ENCODE measurements around the gene TLDC2.
"Not testable (repeated sequence)": the region's sequence is repeated elsewhere in the genome, so short reads cannot be mapped to it uniquely, and the experiment has no call there.

The TLDC2 gene

DNA sequence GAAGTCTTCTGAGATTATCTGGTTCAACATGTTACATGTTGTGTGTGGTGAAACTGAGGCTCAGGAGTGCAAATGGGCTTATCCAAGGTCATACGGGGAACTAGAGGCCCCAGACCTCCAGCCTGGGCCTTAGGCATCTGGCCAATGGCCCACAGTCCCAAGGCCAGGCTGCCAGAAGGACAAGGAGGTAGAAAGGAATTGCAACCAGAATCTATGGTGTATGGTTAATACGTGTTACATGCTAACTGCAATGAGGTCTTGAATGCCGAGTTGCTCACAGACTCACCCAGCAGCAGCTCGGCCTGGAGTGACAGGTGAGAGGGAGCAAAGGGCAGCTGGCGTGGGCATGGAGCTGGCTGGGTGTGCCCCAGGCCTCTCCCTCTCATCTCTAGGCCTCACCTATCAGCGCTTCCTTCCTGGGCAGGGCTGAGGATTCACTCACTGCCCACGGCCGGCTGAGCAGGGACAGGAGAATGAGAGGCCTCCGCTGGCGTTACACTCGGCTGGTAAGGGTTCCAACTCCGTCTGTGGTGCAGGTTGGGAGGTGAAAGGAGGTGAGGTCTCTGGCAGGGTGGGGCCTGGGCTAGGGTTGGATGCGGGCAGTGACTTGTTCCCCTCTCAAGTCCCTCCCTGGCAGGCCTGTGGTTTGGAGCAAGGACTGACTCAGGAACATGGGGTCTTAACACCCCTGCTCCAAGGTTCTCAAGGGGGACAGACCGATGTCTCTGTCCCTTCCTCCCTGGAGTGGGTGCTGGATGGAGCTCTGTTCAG lies at the start of gene TLDC2:
TSS of gene TLDC2 (plus strand) at position 437 of the 771 bp plus-strand sequence. CDS start at position 474, 37 bp downstream.
- DNase-seq: no peak

DNA sequence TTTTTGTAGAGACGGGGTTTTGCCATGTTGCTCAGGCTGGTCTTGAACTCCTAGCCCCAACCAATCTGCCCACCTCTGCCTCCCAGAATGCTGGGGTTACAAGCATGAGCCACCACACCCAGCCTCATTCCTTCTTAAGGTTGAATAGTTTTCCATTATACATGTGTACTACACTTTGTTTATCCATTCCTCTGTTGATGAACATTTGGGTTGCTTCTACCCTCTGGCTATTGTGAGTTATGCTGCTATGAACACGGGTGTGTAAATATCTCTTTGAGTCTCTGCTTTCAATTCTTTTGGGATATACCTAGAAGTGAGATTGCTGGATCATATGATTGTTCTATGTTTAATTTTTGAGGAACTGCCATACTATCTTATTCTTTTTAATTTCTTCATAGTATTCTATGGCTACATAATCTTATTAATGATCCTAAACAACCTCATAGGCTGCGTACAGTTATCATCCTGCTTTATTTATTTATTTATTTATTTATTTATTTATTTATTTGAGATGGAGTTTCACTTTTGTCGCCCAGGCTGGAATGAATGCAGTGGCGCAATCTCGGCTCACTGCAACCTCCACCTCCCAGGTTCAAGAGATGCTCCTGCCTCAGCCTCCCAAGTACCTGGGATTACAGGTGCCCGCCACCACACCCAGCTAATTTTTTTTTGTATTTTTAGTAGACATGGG lies 49.2 kb upstream of the TLDC2 start:
- no peak for DNase-seq

DNA sequence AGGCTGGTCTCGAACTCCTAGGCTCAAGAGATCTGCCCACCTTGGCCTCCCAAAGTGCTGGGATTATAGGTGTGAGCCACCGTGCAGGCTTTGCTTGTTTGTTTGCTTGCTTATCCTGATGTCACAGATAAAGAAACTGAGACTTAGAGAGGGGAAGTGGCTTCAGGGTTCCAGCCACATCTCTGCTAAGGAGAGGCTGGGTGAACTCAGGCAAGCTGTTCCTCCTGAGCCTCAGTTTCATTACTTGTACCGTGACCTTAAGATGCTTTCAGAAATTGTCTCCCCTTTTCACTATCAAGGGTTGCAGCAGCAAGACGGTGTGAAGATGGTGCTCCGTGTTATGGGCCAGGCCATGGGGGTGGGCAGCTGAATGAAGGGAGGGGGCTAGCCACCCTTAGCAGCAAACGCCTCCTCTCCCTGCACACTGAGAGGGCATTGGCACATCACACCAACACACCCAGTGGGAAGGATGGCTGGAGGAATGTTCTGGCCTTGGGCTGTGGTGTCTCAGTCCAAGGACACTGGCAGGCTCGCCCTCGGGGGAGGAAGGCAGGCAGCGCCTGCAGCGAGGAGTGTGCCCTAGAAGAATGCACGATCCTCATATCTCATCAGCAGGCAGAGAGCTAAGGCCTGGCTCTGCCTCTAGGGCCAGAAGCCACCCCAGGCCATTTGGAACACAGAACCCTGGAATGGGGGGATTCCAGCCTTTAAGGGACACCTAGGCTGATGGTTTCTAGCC lies 48.2 kb upstream of the TLDC2 start:
- DNase-seq: no peak

DNA sequence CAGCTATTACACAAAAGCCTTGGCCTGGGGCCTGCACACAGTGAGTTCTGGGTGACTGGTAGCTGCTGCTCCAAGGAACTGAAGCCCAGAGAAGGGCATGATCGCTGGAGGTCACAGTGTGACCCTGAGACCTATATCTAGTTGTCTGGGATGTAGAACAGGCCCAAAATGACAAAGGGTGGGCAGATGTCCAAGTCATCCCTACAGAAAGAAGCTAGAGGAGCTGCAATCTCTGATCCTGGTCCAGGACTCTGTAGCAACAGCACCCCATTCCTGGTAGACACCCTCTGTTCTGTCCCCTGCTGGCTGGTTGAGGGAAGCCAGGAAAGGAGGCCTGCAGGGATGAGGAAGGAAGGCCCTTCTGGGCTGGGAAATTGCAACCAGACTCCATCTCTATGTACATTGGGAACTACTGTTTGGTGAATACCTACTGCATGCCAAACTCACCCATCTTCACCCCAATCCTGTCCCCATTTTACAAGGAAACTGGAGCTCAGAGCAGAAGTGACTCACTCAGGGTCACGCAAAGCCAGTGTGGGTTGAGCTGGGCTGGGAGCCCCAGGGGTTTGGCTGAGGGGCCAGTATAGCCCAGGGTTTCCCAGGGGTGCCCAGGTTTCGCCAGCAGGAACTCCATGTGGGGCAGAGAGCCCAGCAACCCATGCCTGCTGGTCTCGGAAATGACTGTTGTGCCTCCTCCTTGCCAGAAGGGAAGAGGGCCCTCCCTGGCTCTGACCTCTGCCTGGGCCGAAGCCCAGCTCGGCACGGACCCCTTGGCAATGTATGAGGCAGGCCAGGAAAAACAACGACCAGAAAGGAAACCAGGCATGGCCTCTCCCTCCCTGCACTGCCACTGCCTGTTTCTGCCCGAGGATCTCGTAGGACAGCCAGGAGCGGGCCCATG lies 44.9 kb upstream of the TLDC2 start:
- no peak for DNase-seq

DNA sequence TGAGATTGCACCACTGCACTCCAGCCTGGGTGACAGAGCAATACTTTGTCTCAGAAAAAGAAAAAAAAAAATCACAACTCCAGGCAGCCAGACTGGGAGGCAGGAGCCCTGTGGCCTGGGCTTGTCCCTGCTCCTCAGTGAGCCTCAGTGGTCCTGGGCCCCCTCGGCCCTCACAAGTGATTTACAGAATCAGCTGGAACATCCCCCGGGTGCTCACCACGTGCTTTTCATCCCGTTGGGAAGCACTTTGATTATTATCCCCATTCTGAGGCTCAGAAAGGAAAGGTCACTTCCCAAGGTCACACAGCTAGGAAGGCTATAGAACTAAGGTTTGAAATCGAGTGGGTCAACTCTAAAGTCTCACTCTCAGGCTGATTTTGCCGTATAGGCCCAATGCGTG lies 43.1 kb upstream of the TLDC2 start:
- no peak for DNase-seq

DNA sequence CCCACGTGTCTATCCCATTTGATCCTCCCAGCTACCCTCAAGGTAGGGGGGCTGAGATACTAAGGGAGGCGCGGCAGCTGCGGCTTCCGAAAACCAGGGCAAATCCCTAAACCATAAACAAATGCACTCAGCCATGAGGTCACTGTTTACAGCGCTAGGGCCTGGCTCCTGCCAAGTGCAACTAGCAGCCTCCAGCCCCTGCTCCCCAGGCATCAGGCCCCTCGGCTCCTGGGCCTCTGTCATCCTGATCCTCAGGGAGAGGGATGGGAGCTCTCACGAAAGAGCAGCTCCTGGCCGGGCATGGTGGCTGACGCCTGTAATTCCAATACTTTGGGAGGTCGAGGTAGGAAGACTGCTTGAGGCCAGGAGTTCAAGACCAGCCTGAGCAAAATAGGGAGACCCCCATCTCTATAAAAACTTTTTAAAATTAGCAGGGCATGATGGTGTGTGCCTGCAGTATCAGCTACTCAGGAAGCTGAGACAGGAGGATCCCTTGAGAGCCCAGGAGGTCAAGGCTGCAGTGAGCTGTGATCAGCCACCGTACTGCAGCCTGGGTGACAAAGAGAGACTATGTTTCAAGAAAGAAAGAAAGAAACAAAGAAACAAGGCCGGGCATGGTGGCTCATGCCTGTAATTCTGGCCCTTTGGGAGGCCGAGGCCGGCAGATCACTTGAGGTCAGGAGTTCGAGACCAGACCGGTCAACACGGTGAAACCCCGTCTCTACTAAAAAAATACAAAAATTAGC lies 42.5 kb upstream of the TLDC2 start:
- DNase-seq: no peak

DNA sequence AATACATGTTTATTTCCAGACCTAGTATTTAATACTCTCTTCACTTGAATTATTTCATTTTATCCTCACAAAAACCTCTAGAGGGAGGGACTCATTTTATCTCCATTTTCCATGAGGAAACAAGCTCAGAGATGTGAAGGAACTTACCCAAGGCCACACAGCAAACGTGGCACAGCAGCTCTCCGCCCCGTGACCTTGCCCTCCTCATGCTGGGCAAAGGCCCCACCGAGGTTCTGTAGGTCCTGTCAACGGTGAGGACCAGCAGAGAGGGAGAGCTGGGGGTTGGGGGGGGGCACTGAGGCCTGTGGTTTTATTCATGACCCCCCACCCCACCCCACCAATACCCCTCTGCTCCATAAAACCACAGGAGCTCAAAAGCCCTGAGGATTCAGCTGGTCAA lies 40.9 kb upstream of the TLDC2 start:
- DNase-seq: no peak

DNA sequence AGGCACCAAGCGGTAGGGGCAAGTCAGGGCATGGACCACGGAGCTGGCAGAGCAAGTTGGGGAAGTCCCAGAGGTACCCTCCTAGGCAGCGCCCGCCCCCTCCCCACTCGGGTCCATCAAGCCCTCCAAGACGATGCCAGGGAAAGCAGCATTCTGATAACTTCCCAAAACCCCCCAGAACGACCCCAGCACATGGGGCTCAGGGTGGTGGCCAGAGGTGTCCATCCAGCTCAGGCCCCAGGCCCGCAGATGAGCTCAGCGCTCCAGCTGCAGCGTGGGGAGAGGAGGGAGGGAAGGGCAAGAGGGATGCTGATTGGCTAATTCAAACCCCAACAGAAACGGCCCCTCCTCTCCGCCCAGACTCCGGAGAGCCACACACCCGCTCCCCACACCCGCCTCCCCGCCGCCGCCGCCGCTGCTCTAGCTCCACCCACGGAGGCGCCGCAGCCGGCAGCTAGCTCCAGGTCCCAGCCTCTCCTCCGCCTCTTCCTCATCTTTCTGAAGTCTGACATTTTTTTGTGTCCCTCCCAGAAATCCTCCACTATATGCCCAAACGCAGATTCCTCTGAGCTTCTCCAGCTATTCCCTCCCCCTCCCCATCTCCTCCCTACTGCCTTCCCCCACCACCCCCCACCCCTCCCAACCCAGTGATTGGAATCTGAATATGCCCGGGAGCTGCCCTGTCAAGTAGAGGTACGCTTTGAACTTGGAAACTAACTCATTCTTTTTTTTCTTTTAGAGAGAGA lies 40.3 kb upstream of the TLDC2 start:
- peak; percentile 74 for DNase-seq

DNA sequence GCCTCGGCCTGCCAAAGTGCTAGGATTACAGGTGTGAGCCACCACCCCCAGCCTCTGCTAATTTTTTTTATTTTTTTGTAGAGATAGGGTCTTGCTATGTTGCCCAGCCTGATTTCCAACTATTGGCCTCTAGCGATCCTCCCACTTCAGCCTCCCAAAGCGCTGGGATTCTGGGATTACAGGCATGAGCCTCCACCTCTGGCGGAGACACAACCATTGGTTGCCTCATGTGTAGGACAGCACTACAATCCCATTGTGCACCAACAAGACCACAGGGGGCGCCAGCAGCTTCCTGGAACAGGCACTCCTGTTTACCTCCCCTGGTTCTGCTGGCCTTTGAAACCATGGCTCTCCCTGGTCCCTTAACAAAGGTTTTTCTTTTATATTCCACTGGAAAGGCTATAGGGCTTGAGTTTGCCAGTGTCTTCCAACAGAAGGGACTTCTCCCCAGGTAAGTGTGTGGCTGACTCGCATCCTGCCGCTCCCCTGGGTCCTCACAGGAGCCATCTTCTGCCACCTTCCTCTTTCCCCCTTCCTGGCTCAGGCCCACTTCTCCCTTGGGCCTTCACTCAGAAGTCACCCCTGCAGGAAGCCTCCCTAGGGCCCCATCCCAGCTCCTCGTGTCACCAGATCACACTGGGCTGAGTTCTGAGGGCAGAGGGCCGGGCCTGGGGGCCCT lies 39.2 kb upstream of the TLDC2 start:
- DNase-seq: no peak

DNA sequence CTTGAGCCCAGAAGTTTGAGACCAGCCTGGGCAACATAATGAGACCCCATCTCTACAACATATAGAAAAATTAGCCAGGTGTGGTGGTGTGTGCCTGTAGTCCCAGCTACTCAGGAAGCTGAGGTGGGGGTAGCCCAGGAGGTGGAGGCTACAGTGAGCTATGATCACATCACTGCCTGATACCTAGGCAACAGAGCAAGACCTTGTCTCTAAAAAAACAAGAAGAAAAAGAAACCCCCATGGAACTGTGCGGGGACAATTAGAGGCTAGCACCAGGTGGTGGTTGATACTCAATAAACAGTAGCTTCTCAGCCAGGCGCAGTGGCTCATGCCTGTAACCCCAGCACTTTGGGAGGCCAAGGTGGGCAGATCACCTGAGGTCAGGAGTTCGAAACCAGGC lies 37.6 kb upstream of the TLDC2 start:
- DNase-seq: not testable (repeated sequence)

DNA sequence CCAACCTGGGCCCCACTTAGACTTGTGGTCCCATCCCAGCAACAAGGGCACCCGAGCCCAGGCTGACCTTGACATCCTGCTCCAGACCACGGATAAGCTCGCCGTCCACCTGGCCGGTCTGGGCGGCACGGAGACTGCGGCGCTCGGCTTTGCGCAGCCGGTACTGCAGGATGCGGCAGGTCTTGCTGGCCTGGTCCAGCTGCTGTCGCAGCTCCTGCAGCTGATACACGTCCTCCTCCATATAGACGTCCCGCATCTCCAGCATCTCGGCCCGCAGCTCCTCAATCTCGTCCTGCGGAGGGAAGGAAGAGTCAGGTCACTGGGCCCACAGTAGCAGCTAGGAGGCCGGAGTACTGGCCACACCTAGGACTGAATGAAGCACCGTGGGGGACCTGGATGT lies 36.8 kb upstream of the TLDC2 start:
- DNase-seq: no peak

DNA sequence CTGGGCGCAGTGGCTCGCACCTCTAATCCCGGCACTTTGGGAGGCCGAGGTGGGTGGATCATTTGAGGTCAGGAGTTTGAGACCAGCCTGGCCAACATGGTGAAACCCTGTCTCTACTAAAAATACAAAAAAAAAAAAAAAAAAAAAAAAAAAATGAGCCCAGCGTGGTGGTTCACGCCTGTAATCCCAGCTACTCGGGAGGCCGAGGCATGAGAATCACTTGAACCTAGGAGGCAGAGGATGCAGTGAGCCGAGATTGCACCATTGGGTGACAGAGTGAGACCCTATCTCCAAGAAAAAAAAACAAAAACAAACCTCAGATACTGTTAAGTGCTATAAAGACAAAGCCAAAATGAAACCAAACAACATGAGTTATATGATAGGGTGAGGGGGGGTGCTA lies 34.9 kb upstream of the TLDC2 start:
- DNase-seq: not testable (repeated sequence)

DNA sequence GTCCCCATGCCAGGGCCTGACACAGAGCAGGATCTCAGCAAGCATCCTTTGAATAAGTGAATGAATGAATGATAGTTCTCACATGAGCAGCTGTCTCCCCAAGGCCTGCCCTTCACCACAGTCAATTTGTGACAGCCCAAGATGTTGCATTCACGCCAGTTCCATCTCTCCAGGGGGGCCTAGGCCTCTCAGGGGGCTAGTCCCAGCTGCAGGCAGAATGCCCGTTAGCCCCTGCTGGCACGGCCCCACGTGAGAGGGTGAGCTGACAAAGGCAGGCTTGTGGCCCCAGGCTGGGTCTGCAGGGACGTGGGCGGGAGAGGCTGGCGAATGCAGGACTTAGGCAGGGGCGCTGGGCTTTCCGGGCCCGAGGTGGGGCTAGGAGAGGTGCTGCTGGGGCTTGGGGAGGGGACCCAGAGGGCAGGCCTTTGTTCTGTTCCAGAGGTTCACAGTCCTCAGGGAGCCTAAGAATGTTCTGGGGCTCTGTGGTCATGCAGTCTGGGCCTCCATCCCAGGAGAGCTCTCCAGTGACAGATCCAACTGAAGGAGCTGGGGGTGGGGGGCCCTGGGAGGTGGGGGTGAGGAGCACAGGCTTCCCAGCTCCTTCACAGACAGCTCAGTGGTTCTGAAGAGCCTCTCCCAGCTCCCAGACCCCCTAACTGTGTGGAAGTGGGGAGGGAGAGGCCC lies 30.5 kb upstream of the TLDC2 start:
- no peak for DNase-seq

DNA sequence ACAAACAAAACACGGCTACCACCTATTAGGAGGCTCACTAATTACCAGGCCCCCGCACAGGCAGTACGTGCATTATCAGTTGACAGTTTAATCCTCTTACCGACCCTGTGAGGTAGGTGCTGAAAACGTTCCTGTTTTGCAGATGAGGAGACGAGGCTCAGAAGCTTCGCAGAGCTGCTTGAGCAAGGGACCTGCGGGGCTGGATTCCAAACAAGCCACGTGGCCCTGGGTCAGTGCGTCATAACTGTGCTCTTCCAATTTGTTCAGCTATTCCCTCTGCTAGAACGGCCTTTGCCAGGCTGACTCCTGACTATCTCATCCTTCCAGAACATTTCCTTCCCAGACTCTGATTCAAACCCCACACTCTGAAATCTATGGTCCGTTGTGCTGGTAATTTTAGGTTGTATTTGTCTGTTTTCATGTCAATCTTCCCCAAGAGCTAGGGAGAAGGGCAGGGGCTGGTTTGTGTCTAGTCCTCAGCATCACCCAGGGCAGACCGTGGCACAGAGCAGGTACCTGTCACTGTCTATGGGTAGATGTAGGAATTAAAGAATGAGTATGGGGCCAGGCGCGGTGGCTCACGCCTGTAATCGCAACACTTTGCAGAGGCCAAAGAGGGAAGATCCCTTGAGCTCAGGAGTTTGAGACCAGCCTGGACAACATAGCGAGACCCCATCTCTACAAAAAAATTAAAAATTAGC lies 28.8 kb upstream of the TLDC2 start:
- no peak for DNase-seq

DNA sequence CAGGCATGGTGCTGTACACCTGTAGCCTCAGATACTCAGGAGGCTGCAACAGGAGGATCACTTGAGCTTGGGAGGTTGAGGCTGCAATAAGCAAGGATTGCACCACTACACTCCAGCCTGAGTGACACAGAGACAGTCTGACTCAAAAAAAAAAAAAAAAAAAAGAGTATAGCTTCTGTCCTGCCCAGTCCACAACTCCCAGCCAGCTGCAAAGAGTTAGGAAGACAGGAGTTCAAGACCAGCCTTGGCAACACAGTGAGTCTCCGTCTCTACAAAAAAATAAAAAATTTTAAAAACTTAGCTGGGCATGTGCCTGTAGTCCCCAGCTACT lies 28.3 kb upstream of the TLDC2 start:
- no peak for DNase-seq

DNA sequence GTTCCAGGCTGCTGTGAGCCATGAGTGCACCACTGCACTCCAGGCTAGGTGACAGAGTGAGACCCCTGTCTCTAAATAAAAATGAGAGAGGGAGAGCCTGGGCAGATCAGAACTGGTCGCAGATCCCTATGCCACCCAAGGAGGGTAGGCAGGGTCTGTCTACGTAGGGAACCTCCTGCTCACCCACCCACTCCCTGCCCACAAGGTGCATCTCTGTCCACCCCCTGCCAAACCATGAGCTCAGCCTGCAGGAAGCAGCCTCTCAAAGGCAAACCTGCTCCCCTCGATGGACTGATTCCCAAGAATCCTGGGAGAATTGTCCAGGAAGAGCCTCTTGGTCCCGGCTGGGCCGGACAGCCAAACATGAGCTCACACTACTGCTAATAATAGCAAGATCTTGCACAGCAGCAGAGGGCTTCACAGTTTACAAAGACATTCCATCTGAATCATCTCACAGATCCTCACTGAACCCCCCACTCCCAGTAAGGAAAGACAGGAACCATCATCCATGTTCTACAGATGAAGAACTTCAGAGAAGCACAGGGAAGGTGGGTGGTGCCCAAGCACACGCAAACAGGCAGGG lies 27.8 kb upstream of the TLDC2 start:
- no peak for DNase-seq

DNA sequence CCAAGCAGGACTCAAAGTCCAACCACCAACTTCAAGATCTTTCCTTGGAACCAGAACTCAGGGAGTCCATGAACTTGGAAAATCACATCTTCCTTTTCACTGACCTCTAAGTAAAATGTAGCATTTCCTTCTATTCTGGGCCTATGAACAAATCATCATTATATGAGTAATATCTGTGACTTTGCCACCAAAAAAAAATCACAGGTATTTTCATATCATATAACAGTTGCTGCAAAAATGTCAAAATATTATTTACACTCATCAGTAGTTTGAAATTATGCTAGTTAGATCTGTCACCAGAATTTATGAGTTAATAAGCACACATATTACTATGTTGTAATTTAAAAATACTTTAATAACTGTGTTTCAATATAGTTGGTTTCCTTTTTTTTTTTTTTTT lies 27.3 kb upstream of the TLDC2 start:
- DNase-seq: no peak

DNA sequence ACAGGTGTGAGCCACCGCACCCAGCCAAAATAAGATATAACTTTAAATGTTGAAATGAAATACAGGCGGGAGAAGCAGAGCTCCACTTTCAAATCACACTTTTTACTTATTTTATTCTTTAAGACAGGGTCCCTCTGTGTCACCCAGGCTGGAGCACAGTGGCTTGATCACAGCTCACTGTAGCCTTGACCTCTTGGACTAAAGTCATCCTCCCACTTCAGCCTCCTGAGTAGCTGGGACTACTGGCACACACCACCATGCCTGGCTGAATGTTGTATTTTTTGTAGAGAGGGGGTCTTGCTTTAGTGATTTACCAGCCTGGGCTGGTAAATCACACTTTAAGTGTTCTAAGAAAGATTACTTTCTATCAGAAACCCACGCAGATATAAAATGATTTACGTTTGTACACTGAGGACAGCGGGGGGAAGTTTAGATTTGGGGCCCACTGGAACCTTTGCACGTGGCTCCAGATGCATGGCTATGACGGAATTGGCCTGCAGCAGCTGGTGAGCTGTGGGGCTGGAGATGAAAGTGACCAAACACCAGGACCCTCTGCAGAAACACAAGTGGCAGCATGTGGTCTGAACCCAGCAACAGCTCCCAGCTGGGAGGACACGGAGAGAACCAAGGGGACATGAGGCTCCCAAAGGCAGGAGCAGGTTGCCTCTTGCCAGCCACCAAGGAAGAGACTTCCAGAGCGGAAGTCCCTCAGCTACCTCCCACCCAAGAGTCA lies 26.4 kb upstream of the TLDC2 start:
- DNase-seq: no peak
